Germinal center (tissue), 1 donor: Measurements from ENCODE around the gene LRRC25.
"Not testable (repeated sequence)": the region's sequence is repeated elsewhere in the genome, so short reads cannot be mapped to it uniquely, and the experiment has no call there.

Source experiments
- DNase-seq: peaks from one replicate; pipeline ENCODE4 v3.0.0; 2012; ENCODE audit warnings: mixed read lengths, low spot score

The LRRC25 gene

GRCh38 chr19:18379803-18380747, 17.3 kb downstream of the LRRC25 start:
- DNase-seq: no peak

GRCh38 chr19:18377026-18377425, 20.4 kb downstream of the LRRC25 start:
- DNase-seq: no peak

GRCh38 chr19:18373892-18374629, 23.4 kb downstream of the LRRC25 start:
- DNase-seq: no peak

- no peak for DNase-seq
These were observed 24.0 kb downstream of the LRRC25 start for GRCh38 chr19:18373407-18373891.

GRCh38 chr19:18368504-18369222, 28.8 kb downstream of the LRRC25 start:
- no peak for DNase-seq

GRCh38 chr19:18366021-18366435, 31.4 kb downstream of the LRRC25 start:
- no peak for DNase-seq

GRCh38 chr19:18364826-18365528, 32.4 kb downstream of the LRRC25 start:
- DNase-seq: no peak

- not testable (repeated sequence) for DNase-seq
These were observed 33.1 kb downstream of the LRRC25 start for GRCh38 chr19:18364277-18364825.

- no peak for DNase-seq
These were observed 33.6 kb downstream of the LRRC25 start for GRCh38 chr19:18363787-18364186.

GRCh38 chr19:18362934-18363542, 34.4 kb downstream of the LRRC25 start:
- DNase-seq: no peak

- no peak for DNase-seq
These were observed 35.8 kb downstream of the LRRC25 start for GRCh38 chr19:18361646-18362045.

- DNase-seq: no peak
These were observed 40.4 kb downstream of the LRRC25 start for GRCh38 chr19:18357041-18357440.

GRCh38 chr19:18354743-18355142, 42.7 kb downstream of the LRRC25 start:
- not testable (repeated sequence) for DNase-seq

- DNase-seq: no peak
These were observed 43.9 kb downstream of the LRRC25 start for GRCh38 chr19:18353378-18354005.

GRCh38 chr19:18351544-18351943, 45.9 kb downstream of the LRRC25 start:
- DNase-seq: no peak

- no peak for DNase-seq
These were observed 46.9 kb downstream of the LRRC25 start for GRCh38 chr19:18350490-18350889.

- DNase-seq: no peak
These were observed 47.8 kb downstream of the LRRC25 start for GRCh38 chr19:18349524-18350128.

- DNase-seq: not testable (repeated sequence)
These were observed 48.5 kb downstream of the LRRC25 start for GRCh38 chr19:18348818-18349339.

GRCh38 chr19:18348171-18348570, 49.3 kb downstream of the LRRC25 start:
- DNase-seq: no peak

GRCh38 chr19:18346091-18346490, 51.3 kb downstream of the LRRC25 start:
- DNase-seq: no peak
